ENCODE results near the gene DOCK1. TPM values are rescaled to one million over a fixed set of nuclear protein-coding genes. Genes with fewer than 3 reads are reported as not detected.

DOCK1 gene
- total RNA-seq, 2 donors from 2014 or later: 41.2 to 56.0 TPM

GRCh38 chr10:127089446-127089845, 184.2 kb downstream of the DOCK1 start:
- H3K9me3 ChIP-seq: no peaks in the 10 kb centered on the region
- no peak overlapping the region for H3K27ac ChIP-seq
- H3K27me3 ChIP-seq (replicated peaks; ENCODE audit: insufficient read depth): no peaks in the 10 kb centered on the region
- H3K4me1 ChIP-seq (replicated peaks): no peaks in the 10 kb centered on the region
- 86% methylated on average over 5 of the region's 5 CpGs for WGBS
- no peaks in the 10 kb centered on the region for H3K36me3 ChIP-seq
- TF ChIP-seq POLR2A (IDR thresholded peaks at IDR 0.05): no peak
- intact Hi-C loops (cut with DNase I): no loop called here
- DNase-seq (ENCODE audit: low spot score): no peak
- H3K4me3 ChIP-seq: no peak overlapping the region

- TF ChIP-seq POLR2A (IDR thresholded peaks at IDR 0.05) (no peak), CTCF (IDR thresholded peaks at IDR 0.05) (no peak), POLR2AphosphoS5 (IDR thresholded peaks at IDR 0.05) (no peak)
- no peak for DNase-seq (ENCODE audit: low spot score)
- no peaks in the 10 kb centered on the region for H3K9me3 ChIP-seq
- H3K4me1 ChIP-seq (replicated peaks): no peaks in the 10 kb centered on the region
- H3K27me3 ChIP-seq (replicated peaks; ENCODE audit: insufficient read depth): no peaks in the 10 kb centered on the region
- H3K4me3 ChIP-seq: no peak overlapping the region
- 96% methylated on average over 8 of the region's 8 CpGs for WGBS
- H3K27ac ChIP-seq: no peak overlapping the region
- no peaks in the 10 kb centered on the region for H3K36me3 ChIP-seq
- intact Hi-C loops (cut with DNase I): no loop called here
These were observed 184.9 kb downstream of the DOCK1 start for GRCh38 chr10:127090138-127090537.

- no peaks in the 10 kb centered on the region for H3K27me3 ChIP-seq (replicated peaks; ENCODE audit: insufficient read depth)
- no peaks in the 10 kb centered on the region for H3K9me3 ChIP-seq
- peaks cover 0 to 5% of the 10 kb centered on the region in 2 donors for H3K36me3 ChIP-seq
- TF ChIP-seq POLR2A (IDR thresholded peaks at IDR 0.05): no peak
- TF ChIP-seq POLR2AphosphoS5 (IDR thresholded peaks at IDR 0.05): no peak
- TF ChIP-seq CTCF (IDR thresholded peaks at IDR 0.05): no peak
- H3K27ac ChIP-seq: no peak overlapping the region
- no peaks in the 10 kb centered on the region for H3K4me1 ChIP-seq (replicated peaks)
- no peak overlapping the region for H3K4me3 ChIP-seq
- 88% methylated on average over 7 of the region's 7 CpGs for WGBS
- intact Hi-C loops (cut with DNase I): no loop called here
- DNase-seq (ENCODE audit: low spot score): no peak
These were observed 186.1 kb downstream of the DOCK1 start for GRCh38 chr10:127091354-127091753.

GRCh38 chr10:127092916-127093315, 187.7 kb downstream of the DOCK1 start:
- Histone ChIP-seq H3K27me3 (replicated peaks; ENCODE audit: insufficient read depth) (no peaks in the 10 kb centered on the region), H3K27ac (no peak overlapping the region), H3K4me3 (no peak overlapping the region), H3K4me1 (replicated peaks) (no peaks in the 10 kb centered on the region), H3K9me3 (no peaks in the 10 kb centered on the region), H3K36me3 (peaks cover 0 to 5% of the 10 kb centered on the region in 2 donors)
- WGBS: 90% methylated on average over 9 of the region's 9 CpGs
- intact Hi-C loops (cut with DNase I): no loop called here
- no peak for DNase-seq (ENCODE audit: low spot score)
- TF ChIP-seq CTCF (IDR thresholded peaks at IDR 0.05): no peak
- no peak for TF ChIP-seq POLR2AphosphoS5 (IDR thresholded peaks at IDR 0.05)
- no peak for TF ChIP-seq POLR2A (IDR thresholded peaks at IDR 0.05)

- H3K36me3 ChIP-seq: peaks cover 0 to 5% of the 10 kb centered on the region in 2 donors
- no peak overlapping the region for H3K4me3 ChIP-seq
- intact Hi-C loops (cut with DNase I): no loop called here
- DNase-seq (ENCODE audit: low spot score): no peak
- no peaks in the 10 kb centered on the region for H3K4me1 ChIP-seq (replicated peaks)
- no peaks in the 10 kb centered on the region for H3K9me3 ChIP-seq
- no peak overlapping the region for H3K27ac ChIP-seq
- TF ChIP-seq POLR2AphosphoS5 (IDR thresholded peaks at IDR 0.05) (no peak), POLR2A (IDR thresholded peaks at IDR 0.05) (no peak), CTCF (IDR thresholded peaks at IDR 0.05) (no peak)
- no peaks in the 10 kb centered on the region for H3K27me3 ChIP-seq (replicated peaks; ENCODE audit: insufficient read depth)
- 84% methylated on average over 4 of the region's 4 CpGs for WGBS
These were observed 189.8 kb downstream of the DOCK1 start for GRCh38 chr10:127094984-127095383.
